ENCODE results near the gene OXLD1.

Gene OXLD1

GRCh38 chr17:81665205-81666091 is 957 bp downstream of the OXLD1 start:
- peak overlapping the region; percentile 78 for H3K4me3 ChIP-seq (ENCODE audit: low read depth, low read length)
- no peaks in the 10 kb centered on the region for H3K9me3 ChIP-seq
- TF ChIP-seq CTCF (IDR thresholded peaks at IDR 0.05; ENCODE audit: low read depth, low read length), result no peak
- peaks cover 31% of the 10 kb centered on the region for H3K36me3 ChIP-seq
- H3K4me1 ChIP-seq, result no peaks in the 10 kb centered on the region
- DNase-seq, result no peak
- no peaks in the 10 kb centered on the region for H3K27me3 ChIP-seq

- H3K4me1 ChIP-seq, result no peaks in the 10 kb centered on the region
- H3K4me3 ChIP-seq (ENCODE audit: low read depth, low read length), result no peak overlapping the region
- peaks cover 18% of the 10 kb centered on the region for H3K36me3 ChIP-seq
- H3K27me3 ChIP-seq, result no peaks in the 10 kb centered on the region
- H3K9me3 ChIP-seq, result no peaks in the 10 kb centered on the region
- DNase-seq, result no peak
- TF ChIP-seq CTCF (IDR thresholded peaks at IDR 0.05; ENCODE audit: low read depth, low read length), result no peak
Measured at GRCh38 chr17:81664051-81664470, 2.3 kb downstream of the OXLD1 start.

- H3K4me3 ChIP-seq (ENCODE audit: low read depth, low read length), result no peak overlapping the region
- no peak for DNase-seq
- TF ChIP-seq CTCF (IDR thresholded peaks at IDR 0.05; ENCODE audit: low read depth, low read length), result no peak
- H3K4me1 ChIP-seq, result no peaks in the 10 kb centered on the region
- H3K9me3 ChIP-seq, result no peaks in the 10 kb centered on the region
- H3K27me3 ChIP-seq, result no peaks in the 10 kb centered on the region
- peaks cover 10% of the 10 kb centered on the region for H3K36me3 ChIP-seq
Measured at GRCh38 chr17:81662002-81662401, 4.4 kb downstream of the OXLD1 start.

GRCh38 chr17:81660441-81660840 is 6.0 kb downstream of the OXLD1 start:
- no peak for DNase-seq
- H3K4me3 ChIP-seq (ENCODE audit: low read depth, low read length), result no peak overlapping the region
- no peaks in the 10 kb centered on the region for H3K9me3 ChIP-seq
- no peaks in the 10 kb centered on the region for H3K27me3 ChIP-seq
- no peaks in the 10 kb centered on the region for H3K4me1 ChIP-seq
- peaks cover 9% of the 10 kb centered on the region for H3K36me3 ChIP-seq
- no peak for TF ChIP-seq CTCF (IDR thresholded peaks at IDR 0.05; ENCODE audit: low read depth, low read length)

- no peaks in the 10 kb centered on the region for H3K36me3 ChIP-seq
- H3K4me1 ChIP-seq, result no peaks in the 10 kb centered on the region
- DNase-seq, result no peak
- H3K9me3 ChIP-seq, result no peaks in the 10 kb centered on the region
- H3K4me3 ChIP-seq (ENCODE audit: low read depth, low read length), result no peak overlapping the region
- no peaks in the 10 kb centered on the region for H3K27me3 ChIP-seq
- TF ChIP-seq CTCF (IDR thresholded peaks at IDR 0.05; ENCODE audit: low read depth, low read length), result no peak
Measured at GRCh38 chr17:81659038-81659437, 7.4 kb downstream of the OXLD1 start.

GRCh38 chr17:81656835-81657234 is 9.6 kb downstream of the OXLD1 start:
- no peak for DNase-seq
- H3K4me1 ChIP-seq, result peaks cover 2% of the 10 kb centered on the region; the same call in 1 of the 2 replicates

More at GRCh38 chr17:81656835-81657234, 9.6 kb downstream of the OXLD1 start:
- TF ChIP-seq CTCF (IDR thresholded peaks at IDR 0.05; ENCODE audit: low read depth, low read length), result no peak
- H3K4me3 ChIP-seq (ENCODE audit: low read depth, low read length), result no peak overlapping the region
- H3K27me3 ChIP-seq, result no peaks in the 10 kb centered on the region
- no peaks in the 10 kb centered on the region for H3K9me3 ChIP-seq
- no peaks in the 10 kb centered on the region for H3K36me3 ChIP-seq
